Left forelimb (tissue), 1 donor: ENCODE results near the gene APLP1.
"Not testable (repeated sequence)": the region's sequence is repeated elsewhere in the genome, so short reads cannot be mapped to it uniquely, and the experiment has no call there.

Experiments used
- DNase-seq: peaks from one replicate; pipeline ENCODE4 v3.0.0-alpha.2; 2018; ENCODE audit warnings: low spot score

Gene APLP1

DNA sequence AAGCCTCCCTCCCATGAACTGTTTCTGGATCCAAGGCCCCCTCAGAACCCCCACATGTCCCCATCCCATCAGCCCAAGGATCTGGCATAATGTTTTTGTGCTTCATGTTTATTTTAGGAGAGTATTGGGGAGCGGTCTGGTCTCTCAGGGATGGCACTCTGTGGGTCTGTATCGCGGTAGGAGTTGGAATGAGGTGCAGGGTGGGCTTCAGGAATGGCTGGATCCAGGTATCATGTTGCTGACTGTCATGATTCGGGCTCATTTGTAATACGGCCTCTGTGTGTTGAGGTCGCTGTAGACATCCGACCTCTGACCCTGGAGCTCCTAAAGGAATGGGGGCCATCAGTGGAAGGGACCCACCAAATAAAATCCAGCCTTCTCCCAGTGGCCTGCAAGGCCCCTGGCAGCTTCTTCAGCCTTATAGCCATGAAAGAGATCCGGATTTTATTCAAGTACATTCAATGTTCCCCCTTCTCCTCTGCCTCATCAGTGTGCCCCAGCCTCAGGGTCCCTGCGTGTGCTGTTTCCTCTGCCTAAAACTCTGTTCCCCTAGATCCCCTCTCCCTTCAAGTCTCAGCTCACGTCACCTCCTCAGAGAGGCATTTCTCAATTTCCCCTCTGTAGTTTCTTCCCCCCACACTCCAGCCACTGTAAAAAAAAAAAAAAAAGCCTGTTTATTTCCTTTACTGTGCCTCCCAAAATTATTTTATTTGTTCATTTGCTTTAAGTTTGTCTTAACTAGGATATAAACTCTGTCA is 36.1 kb downstream of the APLP1 start:
- no peak for DNase-seq

- no peak for DNase-seq
Measured at GRCh38 chr19:35905178-35905727, 36.9 kb downstream of the APLP1 start.

DNA sequence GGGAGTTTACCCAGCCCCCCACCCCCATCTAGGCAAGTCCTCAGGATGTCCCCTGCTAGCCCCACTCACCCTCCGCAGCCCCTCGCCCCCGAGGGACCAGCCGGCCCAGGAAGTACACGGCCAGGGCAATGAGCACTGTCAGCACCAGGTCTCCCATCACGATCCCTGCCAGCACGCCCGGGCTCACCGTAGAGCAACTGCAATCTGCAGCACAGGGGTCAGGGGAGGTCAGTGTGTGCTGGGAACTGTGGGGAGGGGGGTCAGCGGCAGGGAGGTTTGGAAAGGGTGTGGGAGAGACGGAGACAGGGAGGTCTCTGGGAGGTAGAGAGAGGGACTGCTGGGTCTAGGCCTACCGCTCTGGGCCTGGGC is 39.0 kb downstream of the APLP1 start:
- DNase-seq = no peak

- DNase-seq = no peak
Measured at GRCh38 chr19:35908010-35908441, 39.7 kb downstream of the APLP1 start, which contains the start of gene TYROBP. TYROBP (minus strand) TSS chr19:35908295; CDS start chr19:35908228, 67 bp downstream.

DNA sequence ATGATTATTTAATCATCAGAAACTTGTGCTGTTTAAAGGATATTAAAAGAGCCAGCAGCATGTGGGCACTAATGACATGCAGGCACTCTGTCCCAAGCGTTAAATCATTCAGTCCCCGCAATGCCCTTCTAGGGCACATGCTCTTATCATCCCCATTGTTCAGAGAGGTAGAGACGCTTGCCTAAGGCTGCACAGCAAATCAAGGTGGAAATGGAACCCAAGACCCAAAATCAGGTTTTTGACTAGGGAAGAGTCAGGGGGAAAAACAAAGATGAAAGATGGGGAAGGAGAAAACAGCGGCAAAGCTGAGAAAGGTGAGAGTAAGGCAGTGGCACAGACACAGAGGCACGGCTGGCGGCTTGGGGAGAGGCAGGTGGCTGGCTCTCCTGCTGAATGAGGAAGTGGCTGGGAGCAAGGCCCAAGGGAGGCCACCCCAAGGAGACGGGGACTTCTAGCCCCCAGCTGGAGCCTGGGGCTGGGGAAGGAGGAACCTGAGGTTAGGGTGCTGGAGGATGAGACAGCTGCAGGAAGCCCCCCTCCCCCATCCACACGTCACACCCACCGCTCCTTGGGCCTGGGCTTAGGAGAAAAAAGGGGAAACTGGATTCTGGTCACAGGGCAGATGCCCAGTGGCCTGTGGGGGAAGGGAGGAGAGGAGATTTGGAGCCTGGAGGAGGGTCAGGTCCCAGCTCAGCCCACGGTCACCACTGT is 40.8 kb downstream of the APLP1 start:
- DNase-seq = no peak

- DNase-seq = no peak
Measured at GRCh38 chr19:35909684-35910035, 41.3 kb downstream of the APLP1 start.

- DNase-seq = not testable (repeated sequence)
Measured at GRCh38 chr19:35910355-35910754, 42.0 kb downstream of the APLP1 start.

DNA sequence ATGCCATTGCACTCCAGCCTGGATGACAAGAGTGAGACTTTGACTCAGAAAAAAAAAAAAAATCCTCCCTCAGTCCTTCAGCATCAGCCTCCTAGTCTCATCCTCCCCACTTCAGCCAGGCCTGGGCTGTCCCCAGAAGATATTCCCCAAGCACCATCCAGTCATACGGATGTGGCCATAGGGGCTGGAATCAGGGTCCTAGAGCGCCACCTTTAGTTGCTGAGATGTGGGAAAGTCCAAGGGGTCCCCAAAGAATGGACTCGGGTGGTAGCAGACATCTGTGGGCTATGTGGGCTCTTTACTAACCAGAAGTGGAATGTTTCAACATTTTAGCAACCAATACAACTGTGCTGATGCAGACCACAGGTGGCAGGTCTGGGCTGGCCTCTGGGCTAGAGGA is 42.8 kb downstream of the APLP1 start:
- DNase-seq = no peak

- no peak for DNase-seq
Measured at GRCh38 chr19:35911790-35912189, 43.4 kb downstream of the APLP1 start.

- DNase-seq = no peak
Measured at GRCh38 chr19:35913589-35913988, 45.2 kb downstream of the APLP1 start.

GRCh38 chr19:35915443-35915842 is 47.1 kb downstream of the APLP1 start:
- DNase-seq = no peak

DNA sequence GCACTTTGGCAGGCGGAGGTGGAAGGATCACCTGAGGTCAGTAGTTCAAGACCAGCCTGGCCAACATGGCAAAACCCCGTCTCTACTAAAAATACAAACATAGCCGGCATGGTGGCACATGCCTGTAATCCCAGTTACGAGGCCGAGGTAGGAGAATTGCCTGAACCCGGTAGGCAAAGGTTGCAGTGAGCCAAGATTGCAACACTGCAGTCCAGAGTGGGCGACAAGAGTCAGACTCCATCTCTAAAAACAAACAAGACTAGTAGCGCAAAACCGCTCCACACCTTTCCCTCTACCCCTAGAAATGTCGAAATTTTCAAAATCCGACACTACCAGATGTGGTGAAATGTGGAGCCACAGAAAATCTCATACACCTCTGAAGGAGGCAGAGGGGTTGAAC is 50.9 kb downstream of the APLP1 start:
- no peak for DNase-seq

- no peak for DNase-seq
Measured at GRCh38 chr19:35921012-35921411, 52.6 kb downstream of the APLP1 start.

DNA sequence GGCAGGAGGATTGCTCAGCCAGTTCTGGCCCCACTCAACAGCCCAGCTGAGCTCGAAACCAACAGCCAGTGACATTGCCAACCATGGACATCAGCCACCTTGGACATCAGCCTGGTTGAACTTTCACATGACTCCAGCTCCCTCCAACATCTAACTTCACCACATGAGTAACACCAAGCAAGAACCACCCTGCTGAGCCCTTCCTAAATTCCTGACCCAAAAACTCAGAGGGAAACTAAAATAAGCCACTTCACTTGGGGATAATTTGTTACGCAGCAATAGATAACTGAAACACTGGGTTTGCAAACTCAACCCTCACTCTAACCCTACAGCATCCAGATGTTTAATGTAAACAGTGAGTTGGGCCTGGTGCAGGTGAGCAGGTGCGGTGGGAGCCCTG is 57.1 kb downstream of the APLP1 start:
- DNase-seq = no peak

GRCh38 chr19:35928507-35928906 is 60.1 kb downstream of the APLP1 start:
- DNase-seq = no peak
